SH-SY5Y (cell line): ENCODE measurements around the gene PIPOX.

Source experiments
- GATA2 ChIP-seq: IDR thresholded peaks from 2 replicates; pipeline ENCODE4 v1.6.1; 2011; ENCODE audit warnings: mild to moderate bottlenecking, low read depth, low read length
- GATA3 ChIP-seq: IDR thresholded peaks from 2 replicates; pipeline ENCODE4 v1.6.1; 2011; ENCODE audit warnings: low read depth, mild to moderate bottlenecking, low read length, moderate library complexity

DNA sequence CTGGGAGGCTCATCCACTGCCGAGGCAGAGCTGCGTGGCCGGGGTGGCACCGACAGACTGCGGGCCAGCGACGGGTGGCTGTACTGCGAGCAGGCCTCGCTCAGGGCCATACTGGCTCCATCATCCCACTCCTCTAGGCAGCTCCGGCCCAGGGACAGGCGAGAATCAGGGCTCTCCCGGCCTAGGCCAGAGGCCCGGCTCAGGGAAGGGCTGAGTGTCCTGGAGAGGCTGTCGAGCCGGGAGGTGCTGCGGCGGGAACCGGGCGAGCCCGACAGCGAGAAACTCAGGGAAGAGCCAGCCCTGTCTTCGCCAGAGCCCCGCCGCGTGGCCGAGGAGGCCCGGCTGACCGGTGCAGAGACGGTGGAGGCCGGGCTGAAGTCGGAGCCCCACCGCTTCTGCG, 37.4 kb downstream of the PIPOX start:
- no peak for TF ChIP-seq GATA2
- TF ChIP-seq GATA3, result no peak
